ENCODE data around the gene KCNG3. TPM values are rescaled to one million over a fixed set of nuclear protein-coding genes. Genes with fewer than 3 reads are reported as not detected.

KCNG3 gene
- total and polyA plus RNA-seq, 9 donors, result 0.20 to 2.3 (median 1.3) TPM

DNA sequence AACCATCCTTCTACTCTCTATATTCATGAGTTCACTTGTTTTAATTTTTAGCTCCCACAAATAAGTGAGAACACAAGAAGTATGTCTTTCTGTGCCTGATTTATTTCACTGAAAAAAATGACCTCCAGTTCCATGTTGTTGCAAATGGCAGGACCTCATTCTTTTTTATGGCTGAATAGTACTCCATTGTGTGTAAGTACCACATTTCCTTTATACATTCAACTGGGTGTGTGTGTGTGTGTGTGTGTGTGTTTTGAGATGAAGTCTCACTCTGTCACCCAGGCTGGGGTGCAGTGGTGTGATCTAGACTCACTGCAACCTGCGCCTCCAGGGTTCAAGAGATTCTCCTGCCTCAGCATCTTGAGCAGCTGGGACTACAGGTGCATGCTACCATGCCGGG is 41.2 kb downstream of the KCNG3 start:
- H3K27ac ChIP-seq, result no peak overlapping the region
- no peak overlapping the region for H3K4me3 ChIP-seq
- intact Hi-C loops (cut with DNase I), result no loop called here
- TF ChIP-seq EP300 (IDR thresholded peaks at IDR 0.05) (no peak), POLR2A (IDR thresholded peaks at IDR 0.05) (no peak)
- TF ChIP-seq, protein P1, sequence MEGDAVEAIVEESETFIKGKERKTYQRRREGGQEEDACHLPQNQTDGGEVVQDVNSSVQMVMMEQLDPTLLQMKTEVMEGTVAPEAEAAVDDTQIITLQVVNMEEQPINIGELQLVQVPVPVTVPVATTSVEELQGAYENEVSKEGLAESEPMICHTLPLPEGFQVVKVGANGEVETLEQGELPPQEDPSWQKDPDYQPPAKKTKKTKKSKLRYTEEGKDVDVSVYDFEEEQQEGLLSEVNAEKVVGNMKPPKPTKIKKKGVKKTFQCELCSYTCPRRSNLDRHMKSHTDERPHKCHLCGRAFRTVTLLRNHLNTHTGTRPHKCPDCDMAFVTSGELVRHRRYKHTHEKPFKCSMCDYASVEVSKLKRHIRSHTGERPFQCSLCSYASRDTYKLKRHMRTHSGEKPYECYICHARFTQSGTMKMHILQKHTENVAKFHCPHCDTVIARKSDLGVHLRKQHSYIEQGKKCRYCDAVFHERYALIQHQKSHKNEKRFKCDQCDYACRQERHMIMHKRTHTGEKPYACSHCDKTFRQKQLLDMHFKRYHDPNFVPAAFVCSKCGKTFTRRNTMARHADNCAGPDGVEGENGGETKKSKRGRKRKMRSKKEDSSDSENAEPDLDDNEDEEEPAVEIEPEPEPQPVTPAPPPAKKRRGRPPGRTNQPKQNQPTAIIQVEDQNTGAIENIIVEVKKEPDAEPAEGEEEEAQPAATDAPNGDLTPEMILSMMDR (IDR thresholded peaks at IDR 0.05), result no peak
- peaks cover 8% of the 10 kb centered on the region for H3K4me1 ChIP-seq (ENCODE audit: insufficient read depth)
- 70 to 100% (median 98%) methylated on average over 2 of the region's 2 CpGs for WGBS, 3 donors
- H3K27me3 ChIP-seq, result no peaks in the 10 kb centered on the region
- DNase-seq, result no peak
- H3K9me3 ChIP-seq, result no peaks in the 10 kb centered on the region
- no peaks in the 10 kb centered on the region for H3K36me3 ChIP-seq

DNA sequence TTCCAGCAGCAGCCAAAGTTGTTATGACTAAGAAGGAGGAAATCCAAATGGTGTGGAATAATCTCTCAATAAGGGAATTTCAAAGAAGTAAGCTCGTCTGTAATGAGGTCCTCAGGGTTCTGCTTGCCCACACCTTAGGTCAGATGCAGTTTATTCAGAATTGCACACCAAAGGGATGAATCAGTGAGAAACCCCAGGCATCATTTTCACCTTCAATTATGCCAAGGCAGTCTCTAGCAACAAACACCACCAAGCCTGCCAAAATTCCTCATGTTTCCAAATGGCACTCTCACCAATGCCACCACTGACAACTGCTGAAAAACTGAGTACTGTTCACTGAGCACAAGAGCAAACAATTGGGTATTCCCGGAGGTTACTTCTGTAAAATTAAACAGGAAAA is 43.6 kb downstream of the KCNG3 start:
- Histone ChIP-seq H3K4me1 (ENCODE audit: insufficient read depth) (peaks cover 8% of the 10 kb centered on the region), H3K27me3 (no peaks in the 10 kb centered on the region), H3K4me3 (no peak overlapping the region), H3K36me3 (no peaks in the 10 kb centered on the region), H3K27ac (no peak overlapping the region), H3K9me3 (no peaks in the 10 kb centered on the region)
- DNase-seq, result no peak
- TF ChIP-seq POLR2A (IDR thresholded peaks at IDR 0.05) (no peak), EP300 (IDR thresholded peaks at IDR 0.05) (no peak)
- TF ChIP-seq, protein P1 (IDR thresholded peaks at IDR 0.05), result no peak
- intact Hi-C loops (cut with DNase I), result no loop called here
- WGBS, 3 donors, result 7 to 25% (median 9%) methylated on average over 2 of the region's 2 CpGs

GRCh38 chr2:42449163-42450087 is 44.4 kb downstream of the KCNG3 start:
- Histone ChIP-seq H3K9me3 (no peaks in the 10 kb centered on the region), H3K4me3 (no peak overlapping the region), H3K27ac (no peak overlapping the region), H3K4me1 (ENCODE audit: insufficient read depth) (peaks cover 8% of the 10 kb centered on the region), H3K27me3 (no peaks in the 10 kb centered on the region), H3K36me3 (no peaks in the 10 kb centered on the region)
- TF ChIP-seq, protein P1 (IDR thresholded peaks at IDR 0.05), result no peak
- no peak for TF ChIP-seq POLR2A (IDR thresholded peaks at IDR 0.05)
- TF ChIP-seq EP300 (IDR thresholded peaks at IDR 0.05), result no peak
- intact Hi-C loops (cut with DNase I), result no loop called here
- WGBS, 3 donors, result 84 to 89% (median 86%) methylated on average over 8 of the region's 8 CpGs
- DNase-seq, result no peak

DNA sequence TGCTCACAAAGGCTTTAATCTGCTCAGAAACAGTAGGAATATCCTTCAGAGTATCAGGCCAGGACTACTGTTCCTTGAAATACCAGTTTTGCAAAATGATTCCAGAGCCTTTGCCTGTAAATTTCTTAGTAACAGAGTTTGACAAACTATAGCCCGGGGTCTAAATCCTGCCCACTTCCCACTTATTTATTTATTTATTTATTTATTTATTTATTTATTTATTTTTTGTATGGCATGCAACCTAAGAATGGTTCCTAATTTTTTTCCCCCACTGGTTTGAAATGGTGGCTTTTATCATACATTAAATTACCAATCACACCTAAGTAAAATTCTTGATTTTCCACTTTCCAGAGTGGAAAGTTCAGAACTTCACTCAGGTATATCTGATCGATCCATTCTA is 45.6 kb downstream of the KCNG3 start:
- H3K36me3 ChIP-seq, result no peaks in the 10 kb centered on the region
- H3K4me1 ChIP-seq (ENCODE audit: insufficient read depth), result peaks cover 8% of the 10 kb centered on the region
- no peak overlapping the region for H3K4me3 ChIP-seq
- no peaks in the 10 kb centered on the region for H3K9me3 ChIP-seq
- no peak for TF ChIP-seq EP300 (IDR thresholded peaks at IDR 0.05)
- TF ChIP-seq, protein P1 (IDR thresholded peaks at IDR 0.05), result no peak
- intact Hi-C loops (cut with DNase I), result no loop called here
- H3K27me3 ChIP-seq, result no peaks in the 10 kb centered on the region
- no peak overlapping the region for H3K27ac ChIP-seq
- 92 to 95% (median 94%) methylated on average over 2 of the region's 2 CpGs for WGBS, 3 donors
- no peak for DNase-seq
